Choroid plexus epithelial cell (primary cell): ENCODE results near the gene SMOC2.

Source experiments
- DNase-seq: peaks from one replicate; pipeline ENCODE4 v3.0.0-alpha.2; 2010; ENCODE audit warnings: low read depth
- H3K4me3 ChIP-seq: 2 replicates; pipeline ENCODE4 v1.5.1; 2011; ENCODE audit warnings: low read depth, mild to moderate bottlenecking, control low read depth, low read length, moderate library complexity
- TF ChIP-seq, protein P1 (sequence below): conservative IDR thresholded peaks from 2 replicates; pipeline ENCODE4 v1.5.1; 2011; ENCODE audit warnings: low read depth, mild to moderate bottlenecking, control low read depth, inconsistent platforms, low read length, moderate library complexity

The SMOC2 gene

GRCh38 chr6:168499045-168499650 lies 58.2 kb downstream of the SMOC2 start:
- TF ChIP-seq, protein P1, sequence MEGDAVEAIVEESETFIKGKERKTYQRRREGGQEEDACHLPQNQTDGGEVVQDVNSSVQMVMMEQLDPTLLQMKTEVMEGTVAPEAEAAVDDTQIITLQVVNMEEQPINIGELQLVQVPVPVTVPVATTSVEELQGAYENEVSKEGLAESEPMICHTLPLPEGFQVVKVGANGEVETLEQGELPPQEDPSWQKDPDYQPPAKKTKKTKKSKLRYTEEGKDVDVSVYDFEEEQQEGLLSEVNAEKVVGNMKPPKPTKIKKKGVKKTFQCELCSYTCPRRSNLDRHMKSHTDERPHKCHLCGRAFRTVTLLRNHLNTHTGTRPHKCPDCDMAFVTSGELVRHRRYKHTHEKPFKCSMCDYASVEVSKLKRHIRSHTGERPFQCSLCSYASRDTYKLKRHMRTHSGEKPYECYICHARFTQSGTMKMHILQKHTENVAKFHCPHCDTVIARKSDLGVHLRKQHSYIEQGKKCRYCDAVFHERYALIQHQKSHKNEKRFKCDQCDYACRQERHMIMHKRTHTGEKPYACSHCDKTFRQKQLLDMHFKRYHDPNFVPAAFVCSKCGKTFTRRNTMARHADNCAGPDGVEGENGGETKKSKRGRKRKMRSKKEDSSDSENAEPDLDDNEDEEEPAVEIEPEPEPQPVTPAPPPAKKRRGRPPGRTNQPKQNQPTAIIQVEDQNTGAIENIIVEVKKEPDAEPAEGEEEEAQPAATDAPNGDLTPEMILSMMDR: no peak
- DNase-seq: no peak

GRCh38 chr6:168500519-168500918 lies 59.5 kb downstream of the SMOC2 start:
- no peak overlapping the region for H3K4me3 ChIP-seq
- TF ChIP-seq, protein P1: no peak

More at GRCh38 chr6:168499045-168499650, 58.2 kb downstream of the SMOC2 start:
- no peak overlapping the region for H3K4me3 ChIP-seq

DNA sequence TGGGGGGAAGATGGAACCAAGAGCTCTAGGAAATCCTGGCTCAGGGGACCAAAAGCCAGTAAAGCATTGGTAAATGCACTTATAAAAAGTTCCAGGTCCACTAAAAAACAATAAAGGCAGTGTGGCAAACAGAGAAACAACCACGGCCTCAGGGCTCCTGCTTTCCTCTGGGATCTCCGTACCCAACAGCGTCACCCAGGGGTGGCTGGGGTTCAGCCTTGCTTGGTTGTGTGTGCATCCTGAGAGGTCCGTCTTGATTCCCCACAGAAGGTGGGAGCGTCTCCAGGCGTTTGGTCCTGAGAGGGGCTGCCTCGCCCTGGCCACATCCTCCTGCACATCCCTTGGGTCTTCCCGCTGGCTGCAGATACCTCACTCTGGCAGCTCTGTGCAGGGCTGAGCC lies 60.6 kb downstream of the SMOC2 start:
- no peak for DNase-seq
- TF ChIP-seq, protein P1: no peak
- H3K4me3 ChIP-seq: no peak overlapping the region

More at GRCh38 chr6:168500519-168500918, 59.5 kb downstream of the SMOC2 start:
- no peak for DNase-seq

DNA sequence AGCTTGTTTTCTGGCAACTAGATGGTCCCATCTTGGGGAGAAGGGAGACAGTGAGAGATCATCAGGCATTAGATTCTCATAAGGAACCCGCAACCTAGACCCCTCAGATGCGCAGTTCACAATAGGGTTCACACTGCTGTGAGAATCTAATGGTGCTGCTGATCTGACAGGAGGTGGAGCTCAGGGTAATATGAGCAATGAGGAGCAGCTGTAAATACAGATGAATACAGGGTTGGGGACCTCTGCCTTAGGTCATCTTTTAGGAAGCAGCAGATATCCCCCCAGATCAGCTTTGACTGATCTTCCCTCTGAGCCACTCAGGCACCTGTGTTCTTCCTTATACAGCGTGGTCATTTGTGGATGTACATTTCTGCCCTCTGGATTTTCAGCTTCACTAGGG lies 63.4 kb downstream of the SMOC2 start:
- TF ChIP-seq, protein P1: no peak
- no peak for DNase-seq
- H3K4me3 ChIP-seq: no peak overlapping the region

DNA sequence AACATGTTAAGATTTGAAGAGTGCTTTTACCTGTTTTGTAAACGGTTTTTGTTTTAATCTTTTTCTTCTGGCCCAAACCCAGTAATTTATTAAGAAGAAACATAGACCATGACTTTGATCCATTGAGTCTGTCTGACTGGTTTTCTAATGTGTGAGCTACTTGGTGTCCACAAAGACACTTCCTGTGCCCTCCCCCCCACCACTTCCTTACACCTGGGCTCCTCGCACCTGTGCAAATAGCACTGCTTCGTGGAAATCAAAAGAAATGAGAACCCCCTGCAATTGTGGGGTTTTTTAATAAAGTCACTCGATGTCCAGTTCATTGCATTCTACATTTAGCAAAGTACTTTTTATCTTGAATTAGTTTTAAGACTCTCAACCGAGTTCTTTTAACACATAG lies 65.5 kb downstream of the SMOC2 start:
- TF ChIP-seq, protein P1: no peak
- DNase-seq: no peak
- H3K4me3 ChIP-seq: no peak overlapping the region

GRCh38 chr6:168507297-168507696 lies 66.3 kb downstream of the SMOC2 start:
- no peak overlapping the region for H3K4me3 ChIP-seq
- TF ChIP-seq, protein P1: no peak
- no peak for DNase-seq

DNA sequence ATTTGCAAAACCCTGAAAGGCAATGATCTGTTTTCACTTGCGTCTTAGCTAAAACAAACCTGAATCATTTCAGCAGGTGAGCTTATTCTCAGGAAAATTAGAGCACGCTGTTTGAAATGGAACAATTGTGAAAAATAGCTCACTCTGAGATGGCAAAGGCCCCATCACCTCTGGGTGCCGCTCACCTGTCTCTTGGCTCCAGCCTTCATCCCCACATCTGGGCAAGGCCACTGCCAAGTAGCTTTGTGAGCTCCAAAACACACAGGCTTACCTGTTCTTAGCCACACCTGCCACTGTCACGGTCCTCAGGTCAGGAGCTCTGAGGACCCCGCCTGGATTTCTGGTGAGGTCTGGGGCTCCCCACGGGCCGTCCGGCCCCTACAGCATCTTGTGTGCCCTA lies 66.7 kb downstream of the SMOC2 start:
- H3K4me3 ChIP-seq: no peak overlapping the region
- TF ChIP-seq, protein P1: no peak
- no peak for DNase-seq
